Fibroblast of pulmonary artery (primary cell): ENCODE measurements around the gene ADD3.

Experiments used
- DNase-seq: peaks from one replicate; pipeline ENCODE4 v3.0.0-alpha.2; 2010; ENCODE audit warnings: low read depth
- H3K4me3 ChIP-seq: replicated peaks from 2 replicates; pipeline ENCODE4 v1.5.1; 2011; ENCODE audit warnings: low read depth, mild to moderate bottlenecking, control low read depth, low read length, moderate library complexity
- CTCF ChIP-seq: IDR thresholded peaks from 2 replicates; pipeline ENCODE4 v1.5.1; 2011; ENCODE audit warnings: mild to moderate bottlenecking, control low read depth, low read length, inconsistent platforms; ENCODE audit errors: missing control alignments

ADD3 gene

GRCh38 chr10:110005719-110006118 lies 2.1 kb upstream of the ADD3 start:
- peak overlapping the region; percentile 98 for H3K4me3 ChIP-seq
- no peak for TF ChIP-seq CTCF

DNA sequence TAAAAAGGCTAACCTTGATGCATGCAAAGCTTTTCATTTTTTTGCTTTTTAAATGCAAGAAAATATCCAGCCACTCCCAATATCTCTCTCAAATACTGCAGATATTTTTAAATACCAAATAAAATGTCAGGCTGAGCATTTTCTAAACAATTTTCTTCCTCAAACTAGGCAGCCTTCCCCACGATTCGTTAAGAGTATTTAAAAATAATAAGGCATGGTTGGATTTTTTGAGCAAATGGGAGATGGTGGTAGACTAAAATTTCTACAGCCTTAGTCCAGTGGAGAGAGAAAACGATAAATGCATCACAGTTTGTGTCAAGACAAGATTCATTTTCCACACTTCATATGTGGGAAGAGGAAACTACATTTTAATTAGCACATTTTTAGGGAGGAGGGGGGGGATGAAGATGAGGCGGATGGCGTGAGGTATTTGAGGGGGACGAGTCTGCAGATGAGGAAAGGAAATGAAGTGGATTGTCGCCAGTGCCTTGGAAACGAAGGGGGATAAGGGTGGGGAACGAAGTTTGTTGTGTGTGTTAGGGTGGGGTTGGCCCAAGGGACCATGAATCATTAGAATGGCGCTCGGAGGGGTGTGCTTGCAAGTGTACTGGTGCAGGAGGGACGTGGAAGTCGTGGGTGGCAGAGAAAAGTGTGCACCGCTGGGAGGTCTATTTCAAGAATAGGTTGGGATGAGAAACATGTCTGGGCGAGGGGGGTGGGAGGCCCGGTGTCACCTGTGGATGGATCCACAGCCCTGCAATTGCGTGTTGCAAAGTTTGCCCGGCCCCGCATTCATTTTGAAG lies 1.2 kb upstream of the ADD3 start:
- H3K4me3 ChIP-seq: peak overlapping the region; percentile 98
- no peak for TF ChIP-seq CTCF
- peak; percentile 82 for DNase-seq

More at GRCh38 chr10:110005719-110006118, 2.1 kb upstream of the ADD3 start:
- DNase-seq: peak; percentile 84

GRCh38 chr10:110007161-110007700 lies 553 bp upstream of the ADD3 start:
- TF ChIP-seq CTCF: no peak
- no peak for DNase-seq
- peak overlapping the region; percentile 98 for H3K4me3 ChIP-seq

DNA sequence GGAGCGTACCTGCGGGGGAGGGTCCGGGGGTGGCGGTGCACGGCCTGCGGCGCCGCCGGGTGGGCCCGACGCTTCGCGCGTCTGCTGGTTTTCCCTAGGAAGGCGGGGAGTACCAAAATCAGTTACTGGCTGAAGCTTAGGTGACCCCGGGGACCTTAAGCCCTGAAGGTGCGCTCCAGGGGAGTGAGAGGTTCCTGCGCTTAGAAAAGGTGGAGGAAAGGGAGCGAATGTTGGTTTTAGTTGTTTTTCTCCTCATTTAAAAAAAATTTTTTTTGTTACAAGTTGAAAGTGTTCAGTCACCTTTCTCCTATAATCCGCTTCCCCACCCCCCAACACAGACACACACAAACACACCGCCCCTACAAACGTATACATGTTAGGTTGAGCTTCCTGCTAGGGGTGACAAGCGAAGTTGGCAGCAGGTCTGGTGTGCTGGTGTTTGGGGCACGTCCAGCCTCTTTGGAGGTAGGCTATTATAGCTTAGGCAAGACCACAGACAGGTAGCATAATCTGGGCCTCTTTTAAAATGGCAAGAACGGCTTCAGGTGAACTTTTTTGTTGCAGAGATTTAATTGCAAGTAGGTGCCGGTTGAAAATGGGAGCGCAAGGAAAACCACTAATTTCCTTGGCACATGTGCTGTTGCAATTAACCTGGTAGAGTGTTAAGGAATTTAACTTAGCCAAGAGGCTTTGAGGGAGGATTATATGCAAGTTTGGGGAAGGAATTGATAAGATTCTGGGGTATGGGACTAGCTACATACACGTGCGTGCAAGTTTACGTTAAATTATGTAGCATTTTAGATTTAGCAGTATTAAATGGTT lies 945 bp downstream of the ADD3 start:
- H3K4me3 ChIP-seq: peak overlapping the region; percentile 98
- TF ChIP-seq CTCF: no peak
- peak; percentile 38 for DNase-seq

GRCh38 chr10:110009736-110010475 lies 2.1 kb downstream of the ADD3 start:
- peak overlapping the region; percentile 98 for H3K4me3 ChIP-seq
- TF ChIP-seq CTCF: no peak
- DNase-seq: no peak
